Measurements from ENCODE around the gene PLK4.
"Not testable (repeated sequence)": the region's sequence is repeated elsewhere in the genome, so short reads cannot be mapped to it uniquely, and the experiment has no call there.

Gene PLK4

DNA sequence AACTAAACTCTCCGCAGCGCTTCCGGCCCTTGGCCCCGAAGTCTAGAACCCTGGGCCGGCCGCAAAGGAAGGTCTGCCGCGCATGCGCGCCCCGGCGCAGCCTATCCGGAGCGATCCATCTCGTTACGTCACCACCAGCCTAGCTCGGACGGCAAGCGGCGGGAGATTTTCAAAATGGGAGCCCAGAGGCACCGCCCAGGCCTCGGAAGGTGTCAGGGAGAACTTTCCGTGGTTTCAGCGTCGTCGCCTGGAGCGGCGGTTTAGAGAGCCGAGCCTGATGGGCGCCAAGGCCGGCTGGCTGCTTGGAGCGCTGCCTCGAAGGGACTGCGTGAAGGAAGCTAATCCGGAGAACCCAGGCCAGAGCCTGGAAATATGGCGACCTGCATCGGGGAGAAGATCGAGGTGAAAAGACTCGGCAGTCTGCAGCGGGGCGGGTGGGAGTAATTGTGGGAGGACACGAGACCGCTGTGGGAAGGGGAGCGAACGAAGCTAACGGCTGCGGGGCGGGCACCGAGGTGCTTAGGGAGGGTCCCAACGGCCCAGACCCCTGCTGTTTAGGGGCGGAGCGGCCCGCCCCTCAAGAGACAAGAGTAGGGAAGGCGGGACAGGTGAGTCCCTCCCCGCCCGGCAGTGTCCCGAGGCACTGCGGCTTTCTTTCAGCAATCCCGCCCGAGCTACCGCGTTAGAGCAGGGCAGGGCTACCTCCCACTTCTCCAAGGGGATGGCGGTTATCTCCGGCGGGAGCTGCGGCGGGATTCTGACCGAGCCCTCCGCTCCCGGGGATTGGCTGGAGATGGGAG is at the start of gene PLK4:
PLK4 (plus strand) TSS at position 131 of the 800 bp plus-strand sequence; CDS start at position 373, 242 bp downstream.
- peak; percentile 94 for DNase-seq

DNA sequence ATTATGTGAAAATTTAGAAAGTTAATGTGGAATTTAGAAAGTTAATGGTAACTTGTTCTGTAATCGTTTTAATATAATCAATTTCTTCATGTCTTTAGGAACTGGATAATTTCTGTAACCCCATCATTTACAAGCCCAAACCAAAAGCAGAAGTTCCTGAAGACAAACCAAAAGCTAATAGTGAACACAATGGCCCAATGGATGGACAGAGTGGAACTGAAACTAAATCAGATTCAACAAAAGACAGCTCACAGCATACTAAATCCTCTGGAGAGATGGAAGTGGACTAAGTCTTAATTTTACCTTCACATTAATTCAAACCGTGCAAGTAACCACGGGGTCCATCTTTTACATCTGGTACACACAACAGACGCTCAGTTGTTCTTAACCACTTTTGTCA is 48.1 kb upstream of the PLK4 start:
- no peak for DNase-seq

DNA sequence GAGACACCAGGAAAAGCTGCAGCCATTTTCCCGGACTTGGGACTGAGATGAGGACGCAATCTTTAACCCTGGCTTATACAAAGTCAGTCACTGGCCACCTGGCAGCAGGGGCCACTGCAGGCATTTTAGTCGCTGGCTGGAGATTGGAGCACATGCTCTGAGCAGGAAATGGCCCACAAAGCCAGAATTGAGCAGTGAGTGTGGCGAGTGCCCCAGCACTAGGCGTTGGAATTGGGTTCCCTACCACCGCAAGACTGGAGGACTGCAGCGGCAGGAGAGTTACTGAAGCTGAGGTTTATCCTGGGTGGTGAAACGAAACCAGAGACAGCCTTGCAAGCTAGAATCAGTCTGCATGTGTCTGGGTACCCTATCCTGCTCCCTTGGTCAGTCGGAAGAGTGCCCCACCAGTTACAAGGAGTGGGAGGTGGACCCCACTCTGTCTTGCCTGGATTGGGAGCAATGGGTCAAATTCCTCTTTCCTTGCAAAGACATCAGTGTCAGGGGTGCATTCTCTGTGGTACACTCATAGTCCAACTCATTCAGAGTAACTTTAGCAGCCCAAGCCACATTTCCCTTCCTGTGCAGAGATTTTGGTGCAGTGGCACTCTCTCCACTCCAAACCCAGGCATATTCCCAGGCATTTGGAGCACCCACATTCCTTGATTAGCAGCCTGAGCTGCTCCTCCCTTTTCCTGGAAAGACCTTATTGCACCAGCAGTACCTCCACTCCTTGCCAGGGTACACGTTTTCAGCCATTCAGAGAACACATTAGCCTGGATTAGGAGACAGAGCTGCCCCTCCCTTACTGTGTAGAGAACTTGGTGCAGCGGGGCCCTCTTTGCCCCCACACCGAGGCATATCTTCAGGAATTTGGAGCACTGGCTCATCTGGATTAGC is 36.7 kb upstream of the PLK4 start:
- DNase-seq: peak; percentile 11

DNA sequence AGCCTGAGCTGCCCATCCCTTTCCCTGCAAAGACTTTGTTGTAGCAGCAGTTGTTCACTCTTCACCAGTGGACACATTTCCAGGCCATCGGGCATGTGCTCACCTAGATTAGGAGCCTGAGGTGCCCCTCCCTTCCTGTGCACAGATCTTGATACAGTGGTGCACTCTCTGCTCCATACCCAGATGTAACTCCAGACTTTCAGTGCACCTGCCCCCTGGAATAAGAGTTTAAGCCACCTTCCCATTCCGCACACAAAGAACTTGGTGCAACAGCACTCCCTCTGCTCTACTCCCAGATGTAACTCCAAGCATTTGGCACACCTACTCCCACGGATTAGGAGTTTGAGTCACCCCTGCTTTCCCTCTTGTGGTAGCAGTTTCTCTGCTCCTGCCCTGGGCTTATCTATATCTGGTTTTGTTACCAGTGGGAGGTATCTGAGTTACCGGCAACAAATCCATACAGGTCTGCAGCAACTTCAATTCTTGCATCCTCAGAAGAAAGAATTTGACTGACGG is 36.0 kb upstream of the PLK4 start:
- peak; percentile 84 for DNase-seq

DNA sequence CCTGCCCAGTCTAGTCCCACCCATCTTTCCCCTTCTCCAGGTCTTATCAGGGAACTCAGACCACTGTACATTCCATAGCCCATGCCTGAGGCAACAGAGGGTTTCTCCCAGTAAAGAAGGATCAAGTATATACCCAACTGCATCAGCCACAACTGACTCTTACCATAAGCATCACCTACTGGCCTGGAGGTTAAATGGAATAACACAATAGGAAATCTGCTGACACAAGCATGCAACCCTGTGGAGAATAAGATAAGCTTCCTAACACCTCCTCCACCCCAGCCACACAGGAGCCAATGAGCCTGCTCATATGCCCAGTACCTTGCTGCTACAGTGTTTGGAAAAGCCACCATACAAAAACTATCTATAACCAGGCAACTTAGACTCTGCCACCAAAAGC is 34.6 kb upstream of the PLK4 start:
- DNase-seq: peak; percentile 82

DNA sequence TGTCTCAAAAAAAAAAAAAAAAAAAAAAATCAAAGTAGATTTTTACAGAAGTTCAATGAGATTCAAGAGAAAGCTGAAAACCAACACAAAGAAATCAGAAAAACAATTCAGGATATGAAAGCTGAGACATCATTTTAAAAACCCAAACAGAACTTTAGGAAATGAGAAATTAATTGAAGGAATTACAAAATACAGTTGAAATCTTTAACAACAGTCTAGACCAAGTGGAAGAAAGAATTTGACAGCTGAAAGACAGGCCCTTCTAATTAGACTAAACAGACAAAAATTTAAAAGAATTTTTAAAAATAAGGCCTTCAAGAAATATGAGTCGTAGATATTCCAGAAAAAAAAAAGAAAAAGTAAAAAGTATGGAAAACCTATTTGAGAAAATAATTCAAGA is 33.9 kb upstream of the PLK4 start:
- no peak for DNase-seq

DNA sequence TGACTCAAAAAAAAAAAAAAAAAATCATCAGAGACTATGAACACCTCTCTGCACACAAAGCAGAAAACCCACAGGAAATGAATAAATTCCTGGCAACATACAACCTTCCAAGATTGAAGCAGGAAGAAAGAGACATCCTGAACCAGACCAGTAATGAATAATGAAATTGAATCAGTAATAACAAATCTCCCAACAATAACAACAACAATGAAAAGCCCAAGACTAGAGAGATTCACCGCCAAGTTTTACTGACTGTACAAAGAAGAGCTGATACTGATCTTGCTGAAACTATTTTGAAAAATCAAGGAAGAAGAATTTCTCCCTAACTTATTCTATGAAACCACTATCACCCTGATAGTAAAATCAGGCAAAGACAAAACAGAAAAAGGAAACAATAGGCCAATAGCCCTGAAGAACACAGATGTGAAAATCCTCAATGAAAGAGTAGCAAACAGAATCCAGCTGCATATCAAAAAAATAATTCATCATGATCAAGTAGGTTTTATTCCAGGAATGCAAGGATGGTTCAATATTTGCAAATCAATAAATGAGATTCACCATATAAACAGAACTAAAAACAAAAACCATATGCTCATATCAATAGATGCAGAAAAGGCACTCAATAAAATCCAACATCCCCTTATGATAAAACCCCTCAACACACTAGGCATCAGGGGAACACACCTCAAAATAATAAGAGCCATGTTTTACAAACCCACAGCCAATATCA is 31.0 kb upstream of the PLK4 start:
- peak; percentile 3 for DNase-seq

DNA sequence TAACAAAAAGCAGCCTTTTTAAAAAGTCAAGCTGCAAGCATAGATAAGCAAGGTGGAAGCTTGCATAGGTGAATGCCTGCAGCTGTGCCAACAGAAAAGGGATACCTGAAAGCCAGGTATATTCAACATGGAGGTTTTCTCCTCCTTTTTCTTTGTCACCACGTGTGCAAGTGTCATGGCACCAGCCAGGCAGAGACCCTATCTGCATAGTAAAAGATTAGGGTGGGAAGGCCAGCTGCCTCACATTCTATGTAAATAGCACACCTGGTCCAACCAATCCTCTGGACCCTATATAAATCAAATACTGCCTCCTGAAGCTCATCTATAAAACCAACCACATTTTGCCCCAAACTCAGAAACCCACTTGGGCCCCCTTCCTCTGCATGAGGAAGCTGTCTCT is 28.0 kb upstream of the PLK4 start:
- no peak for DNase-seq

DNA sequence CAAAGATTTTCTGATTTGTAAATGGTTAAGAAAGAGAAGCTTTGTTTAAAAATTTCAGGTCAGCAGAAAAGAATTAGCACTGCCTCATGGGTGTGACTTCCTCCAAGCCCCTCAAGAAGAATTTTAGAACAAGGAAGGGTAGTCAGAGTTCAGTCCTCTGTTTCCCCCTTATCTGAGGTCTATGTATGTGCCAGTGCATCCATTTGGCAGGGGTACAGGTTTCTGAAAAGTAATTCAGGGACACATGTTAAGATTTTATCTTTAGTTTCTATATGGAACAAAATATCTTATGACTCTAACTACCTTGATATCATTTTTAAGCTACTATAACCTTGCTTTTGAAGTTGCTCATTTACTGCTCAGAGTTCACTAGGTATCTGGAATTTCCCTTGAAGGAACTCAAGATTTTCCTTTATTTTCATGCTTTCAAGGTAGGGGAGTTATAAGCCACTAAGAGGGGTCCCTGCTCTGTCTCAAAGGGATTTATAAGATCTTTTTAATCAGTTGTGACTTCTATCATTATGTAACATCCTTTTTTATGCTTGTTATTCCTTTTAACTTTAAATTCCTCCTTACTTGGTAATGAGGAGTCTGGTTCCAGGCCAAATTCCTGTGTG is 24.4 kb upstream of the PLK4 start:
- DNase-seq: no peak

DNA sequence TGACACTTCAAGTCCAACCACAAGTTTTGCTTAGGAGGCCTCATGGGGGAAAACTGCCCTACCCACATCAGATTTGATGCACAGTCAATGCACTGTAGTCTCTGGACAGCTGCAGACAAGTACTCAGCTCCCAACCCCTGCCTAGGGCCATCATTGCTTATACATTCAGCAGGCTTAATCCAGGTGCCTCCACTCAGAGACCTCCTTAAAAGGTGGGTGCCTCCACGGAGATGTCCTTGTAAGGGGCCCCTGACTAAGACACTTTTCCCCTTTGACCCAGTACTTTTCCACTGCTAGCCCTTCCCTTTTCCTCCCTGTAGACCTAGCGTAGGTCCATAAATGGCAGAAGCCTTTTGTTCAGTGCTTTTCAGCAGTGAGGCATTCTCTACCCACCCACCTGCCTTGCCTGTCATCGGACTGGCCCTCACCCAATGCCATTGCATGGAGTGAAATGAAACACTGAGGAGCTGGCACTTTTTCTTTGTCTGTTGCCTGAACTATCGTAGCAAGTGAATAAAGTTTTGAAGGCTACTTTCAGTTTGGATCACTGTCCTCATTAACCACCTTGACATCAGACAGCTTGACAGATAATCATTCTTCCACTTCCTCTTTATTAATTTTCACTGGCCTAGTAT is 23.8 kb upstream of the PLK4 start:
- DNase-seq: peak; percentile 77

DNA sequence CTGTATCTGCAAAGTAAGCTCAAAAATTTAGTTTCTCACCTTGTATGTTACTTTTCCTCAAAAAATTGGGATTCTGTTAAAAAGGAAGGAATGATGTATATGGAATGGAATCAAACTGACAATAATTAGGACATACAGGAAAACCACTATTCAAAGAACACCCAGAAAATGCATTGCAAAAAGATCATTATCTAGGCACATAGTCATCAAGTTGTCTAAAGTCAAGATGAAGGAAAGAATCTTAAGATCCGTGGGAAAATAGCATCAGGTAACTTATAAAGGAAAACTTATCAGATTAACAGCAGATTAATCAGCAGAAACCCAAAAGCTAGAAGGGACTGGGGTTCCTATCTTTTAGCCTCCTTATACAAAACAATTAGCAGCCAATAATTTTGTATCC is 23.1 kb upstream of the PLK4 start:
- DNase-seq: no peak

DNA sequence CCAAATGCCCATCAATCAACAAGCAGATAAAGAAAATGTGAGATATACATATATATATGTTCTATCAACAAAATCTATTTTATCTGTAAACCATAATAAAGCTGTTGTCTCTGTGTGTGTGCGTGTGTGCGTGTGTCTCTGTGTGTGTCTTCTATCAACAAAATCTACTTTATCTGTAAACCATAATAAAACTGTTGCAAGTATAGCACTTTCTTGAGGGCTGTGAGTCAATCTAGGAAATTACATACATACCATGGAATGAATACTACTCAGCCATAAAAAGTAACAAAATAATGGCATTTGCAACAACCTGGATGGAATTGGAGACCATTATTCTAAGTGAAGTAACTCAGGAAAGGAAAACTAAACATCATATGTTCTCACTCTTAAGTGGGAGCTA is 12.5 kb upstream of the PLK4 start:
- DNase-seq: peak; percentile 14

DNA sequence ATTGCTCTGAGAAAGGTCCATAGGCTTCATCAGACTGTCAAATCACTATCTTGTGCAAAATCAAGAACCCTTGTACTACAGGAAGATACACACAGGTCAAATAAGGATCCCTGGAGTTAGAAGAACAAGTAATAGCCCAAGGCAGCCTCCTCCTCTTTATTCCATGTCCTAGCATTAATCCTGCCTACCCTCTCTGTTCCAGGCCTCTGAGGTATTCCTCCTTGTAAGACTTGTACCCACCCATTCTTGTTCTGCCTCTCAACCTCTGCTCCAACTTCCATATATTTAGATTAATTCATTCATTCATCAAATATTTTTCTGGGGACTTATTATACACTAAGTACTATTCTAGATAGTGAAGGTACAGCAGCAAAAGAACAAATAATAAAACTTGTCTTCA is 10.4 kb upstream of the PLK4 start:
- no peak for DNase-seq

DNA sequence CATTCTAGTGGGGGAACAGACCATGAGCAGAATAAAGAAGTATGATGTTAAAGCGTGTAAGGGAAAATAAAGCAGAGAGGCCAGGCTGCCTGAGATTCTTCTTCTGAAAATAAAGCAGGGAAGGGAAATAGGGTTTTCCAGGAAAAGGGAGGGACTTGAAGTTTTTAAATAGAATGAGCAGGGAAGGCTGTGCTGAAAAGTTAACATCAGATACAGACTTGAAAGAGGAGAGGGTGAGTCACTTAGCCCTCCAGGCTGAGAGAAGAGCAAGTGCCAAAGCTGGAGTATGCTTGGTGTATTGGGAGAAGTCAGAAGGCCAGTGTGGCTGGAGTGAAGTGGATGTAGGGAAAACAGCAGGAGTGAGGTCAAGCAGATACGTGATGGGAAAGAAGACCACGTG is 10.0 kb upstream of the PLK4 start:
- DNase-seq: peak; percentile 83

DNA sequence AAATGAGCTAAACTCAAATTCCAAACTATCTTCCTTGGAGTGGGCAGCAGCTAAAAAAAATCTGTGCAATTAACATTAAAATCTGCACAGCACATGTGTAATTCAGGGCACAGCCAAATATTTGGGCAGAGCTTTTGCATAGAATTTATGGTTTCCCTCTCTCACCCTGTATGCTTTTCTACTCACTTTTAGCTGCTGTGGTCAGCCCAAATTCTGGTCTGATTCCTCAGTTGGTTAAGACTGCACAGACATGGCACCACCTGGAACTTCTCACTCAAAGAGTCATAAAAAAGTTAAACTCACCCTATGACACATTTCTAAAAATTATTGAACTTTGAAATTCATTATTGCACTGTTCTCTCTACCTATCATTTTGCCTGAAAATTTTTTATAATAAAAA is 4.9 kb upstream of the PLK4 start:
- no peak for DNase-seq

DNA sequence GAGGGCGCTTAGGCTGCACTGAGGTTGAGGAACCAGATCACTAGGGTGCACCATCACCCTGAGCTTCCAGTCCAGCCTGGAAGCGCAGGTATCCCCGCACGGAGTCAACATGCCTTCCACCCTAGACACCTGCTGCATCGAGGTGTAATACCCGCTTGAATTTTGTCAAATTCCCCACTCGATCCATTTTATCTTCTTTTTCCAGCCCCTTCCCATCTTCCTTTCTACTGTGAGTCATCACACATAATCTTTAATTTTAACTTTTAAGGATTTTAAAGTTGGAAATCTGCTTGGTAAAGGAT is 821 bp downstream of the PLK4 start:
- no peak for DNase-seq

DNA sequence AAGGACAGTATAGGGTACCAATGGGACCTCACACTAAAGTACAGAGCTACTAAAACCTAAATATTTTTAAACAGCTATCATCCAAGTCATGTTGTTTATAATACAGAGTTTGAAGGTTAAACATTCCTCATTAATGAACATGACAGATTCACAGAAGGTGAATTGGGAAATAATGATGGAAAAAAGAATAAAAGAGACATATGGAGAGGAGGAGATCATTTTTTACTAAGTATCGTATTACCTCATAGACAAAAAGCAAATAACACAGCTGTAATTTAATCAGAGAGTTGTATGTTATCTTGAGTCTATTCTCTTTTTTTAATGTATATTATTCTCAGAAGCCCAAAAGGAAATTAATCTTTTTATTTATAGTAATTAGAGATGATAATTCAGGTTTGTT is 7.9 kb downstream of the PLK4 start:
- DNase-seq: no peak

DNA sequence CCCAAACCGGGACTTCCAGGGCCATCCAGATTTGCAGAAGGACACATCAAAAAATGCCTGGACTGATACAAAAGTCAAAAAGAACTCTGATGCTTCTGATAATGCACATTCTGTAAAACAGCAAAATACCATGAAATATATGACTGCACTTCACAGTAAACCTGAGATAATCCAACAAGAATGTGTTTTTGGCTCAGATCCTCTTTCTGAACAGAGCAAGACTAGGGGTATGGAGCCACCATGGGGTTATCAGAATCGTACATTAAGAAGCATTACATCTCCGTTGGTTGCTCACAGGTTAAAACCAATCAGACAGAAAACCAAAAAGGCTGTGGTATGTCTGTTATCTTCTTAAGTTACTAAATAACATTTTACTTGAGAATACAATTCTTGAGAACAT is 9.2 kb downstream of the PLK4 start:
- DNase-seq: peak; percentile 4

DNA sequence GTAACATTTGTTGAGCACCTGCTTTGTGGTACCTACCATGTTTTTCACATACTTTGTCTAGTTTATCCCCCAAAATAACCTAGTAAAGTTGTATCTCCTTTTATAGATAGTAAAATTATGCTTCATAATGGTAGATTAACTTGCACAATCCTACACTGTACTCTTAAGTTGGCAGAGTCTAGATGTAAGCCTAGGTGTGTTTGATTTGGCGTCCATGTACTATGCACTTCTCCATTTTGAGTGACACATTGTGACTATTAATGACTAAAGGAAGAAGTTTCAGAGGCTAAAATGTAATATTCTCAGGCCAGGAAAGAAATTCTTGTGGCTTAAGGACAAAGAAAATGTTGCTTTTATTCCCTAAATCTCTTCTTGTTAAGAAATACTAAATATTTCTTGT is 15.4 kb downstream of the PLK4 start:
- no peak for DNase-seq

DNA sequence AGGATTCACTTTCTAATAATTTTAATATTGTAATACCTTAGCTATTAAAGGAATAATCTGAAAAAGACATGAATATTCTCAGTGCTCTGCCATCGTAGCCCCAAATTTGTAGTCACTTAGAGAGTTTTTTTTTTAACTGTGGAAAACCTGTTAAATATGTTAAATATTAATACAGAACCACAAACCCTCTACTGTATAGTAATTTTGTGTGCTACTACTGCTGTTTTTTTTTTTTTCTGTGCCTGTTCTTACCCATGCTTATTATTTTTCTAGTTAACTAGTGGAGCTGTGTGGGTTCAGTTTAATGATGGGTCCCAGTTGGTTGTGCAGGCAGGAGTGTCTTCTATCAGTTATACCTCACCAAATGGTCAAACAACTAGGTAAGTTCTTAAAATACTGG is 15.8 kb downstream of the PLK4 start:
- no peak for DNase-seq

DNA sequence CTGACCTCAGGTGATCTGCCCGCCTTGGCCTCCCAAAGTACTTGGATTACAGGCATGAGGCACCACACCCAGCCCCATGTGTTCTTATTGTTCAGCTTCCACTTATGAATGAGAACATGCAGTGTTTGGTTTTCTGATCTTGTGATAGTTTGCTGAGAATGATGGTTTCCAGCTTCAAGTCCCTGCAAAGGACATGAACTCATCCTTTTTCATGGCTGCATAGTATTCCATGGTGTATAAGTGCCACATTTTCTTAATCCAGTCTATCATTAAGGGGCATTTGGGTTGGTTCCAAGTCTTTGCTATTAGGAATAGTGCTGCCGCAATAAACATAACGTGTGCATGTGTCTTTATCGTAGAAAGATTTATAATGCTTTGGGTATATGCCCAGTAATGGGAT is 19.0 kb downstream of the PLK4 start:
- DNase-seq: not testable (repeated sequence)

DNA sequence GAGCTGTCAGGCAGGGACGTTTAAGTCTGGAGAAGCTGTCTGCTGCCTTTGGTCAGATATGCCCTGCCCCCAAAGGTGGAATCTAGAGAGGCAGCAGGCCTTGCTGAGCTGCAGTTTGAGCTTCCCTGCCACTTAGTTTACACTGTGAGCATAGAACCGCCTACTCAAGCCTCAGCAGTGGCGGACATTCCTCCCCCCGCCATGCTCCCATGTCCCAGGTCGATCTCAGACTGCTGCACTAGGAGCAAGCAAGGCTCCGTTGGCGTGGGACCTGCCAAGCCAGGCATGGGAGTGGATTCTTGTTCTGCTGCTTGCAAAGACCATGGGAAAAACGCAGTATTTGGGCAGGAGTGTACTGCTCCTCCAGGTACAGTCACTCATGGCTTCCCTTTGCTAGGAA is 24.3 kb downstream of the PLK4 start:
- DNase-seq: no peak

DNA sequence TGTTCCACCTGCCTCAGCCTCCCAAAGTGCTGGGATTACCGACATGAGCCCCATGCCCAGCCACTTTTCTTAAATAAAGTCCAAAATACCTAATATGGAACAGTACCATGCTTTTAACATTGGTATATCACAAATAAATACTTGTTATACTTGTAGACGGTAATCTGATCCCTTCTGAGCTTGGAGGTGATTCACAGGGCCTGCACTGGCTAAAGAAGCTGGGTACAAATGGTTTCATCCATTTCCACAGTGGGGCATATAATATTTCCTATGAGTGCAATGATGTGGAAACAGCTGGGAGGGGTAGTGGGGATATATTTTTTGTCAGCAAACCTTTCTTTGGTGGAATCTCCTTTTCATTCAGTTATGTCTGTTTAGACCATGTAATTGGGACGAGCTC is 35.8 kb downstream of the PLK4 start:
- no peak for DNase-seq
